HEK293 (cell line): ENCODE measurements around the gene ASPHD1.

ENCODE experiments used
- CTCF ChIA-PET: fragments of 350-600 bp; formaldehyde crosslinking; extraction: SDS; loops from one replicate; lab custom pipeline; 2021; ENCODE audit warnings: antibody characterized with exemption; lab: Yijun Ruan, JAX
- POLR2A ChIA-PET: fragments of 300-600 bp; formaldehyde crosslinking; extraction: SDS; loops from one replicate; lab custom pipeline; 2020; ENCODE audit warnings: antibody characterized with exemption, inconsistent platforms; lab: Yijun Ruan, JAX
- H3K27ac ChIP-seq: fragments of 200-500 bp; sonication (Bioruptor generic); 2 replicates; pipeline ENCODE4 v1.5.1; 2014; ENCODE audit warnings: low read depth, low read length, control low read depth, inconsistent platforms; ENCODE audit errors: extremely low read depth
- H3K36me3 ChIP-seq, 2 experiments: fragments of 200-500 bp in 1 of 2; sonication (Bioruptor generic) in 1 of 2; 1 replicate in 1 of 2; 2 replicates in 1 of 2; pipeline ENCODE4 v1.5.1; 2014 to 2017; ENCODE audit warnings: inconsistent platforms in 2 of 2, low read length in 2 of 2; ENCODE audit not compliant: control insufficient read depth in 2 of 2, insufficient read depth in 1 of 2
- H3K4me1 ChIP-seq: fragments of 200-500 bp; sonication (Bioruptor generic); 2 replicates; pipeline ENCODE4 v1.5.1; 2014; ENCODE audit warnings: mild to moderate bottlenecking, low read length, inconsistent platforms; ENCODE audit not compliant: control insufficient read depth, insufficient read depth
- H3K4me3 ChIP-seq: 2 replicates; pipeline ENCODE4 v1.5.1; 2011; ENCODE audit warnings: low read depth, mild to moderate bottlenecking, control low read depth, low read length, moderate library complexity
- H3K9me3 ChIP-seq: fragments of 200-500 bp; sonication (Bioruptor generic); 2 replicates; pipeline ENCODE4 v1.5.1; 2014; ENCODE audit warnings: low read depth, low read length, inconsistent platforms; ENCODE audit not compliant: control insufficient read depth, insufficient read depth
- BCL6B ChIP-seq: fragments of 450-650 bp; formaldehyde crosslinking; IDR thresholded peaks from 2 replicates; pipeline ENCODE4 v1.5.1; 2017; ENCODE audit warnings: missing biosample characterization, missing genetic modification characterization
- KLF9 ChIP-seq: fragments of 450-650 bp; formaldehyde crosslinking; IDR thresholded peaks from 2 replicates; pipeline ENCODE4 v1.5.1; 2016; ENCODE audit warnings: missing biosample characterization, missing genetic modification characterization, low read depth
- PATZ1 ChIP-seq: fragments of 450-650 bp; formaldehyde crosslinking; IDR thresholded peaks from 2 replicates; pipeline ENCODE4 v1.5.1; 2016; ENCODE audit warnings: missing biosample characterization, missing genetic modification characterization
- REPIN1 ChIP-seq: fragments of 450-650 bp; formaldehyde crosslinking; IDR thresholded peaks from 2 replicates; pipeline ENCODE4 v1.5.1; 2017; ENCODE audit warnings: missing biosample characterization, missing genetic modification characterization, low read depth
- SP2 ChIP-seq: fragments of 450-650 bp; formaldehyde crosslinking; IDR thresholded peaks from 2 replicates; pipeline ENCODE4 v1.5.1; 2016; ENCODE audit warnings: missing biosample characterization, missing genetic modification characterization
- SP3 ChIP-seq: fragments of 450-650 bp; formaldehyde crosslinking; IDR thresholded peaks from 2 replicates; pipeline ENCODE4 v1.5.1; 2016; ENCODE audit warnings: missing biosample characterization, missing genetic modification characterization
- TRIM28 ChIP-seq: IDR thresholded peaks from 2 replicates; pipeline ENCODE4 v1.6.1; 2011; ENCODE audit warnings: low read length, control low read depth, borderline replicate concordance
- ZBTB10 ChIP-seq: fragments of 450-650 bp; formaldehyde crosslinking; IDR thresholded peaks from 2 replicates; pipeline ENCODE4 v1.5.1; 2016; ENCODE audit warnings: missing biosample characterization, missing genetic modification characterization
- ZBTB20 ChIP-seq: fragments of 450-650 bp; formaldehyde crosslinking; IDR thresholded peaks from 2 replicates; pipeline ENCODE4 v1.5.1; 2016; ENCODE audit warnings: missing biosample characterization, missing genetic modification characterization
- ZBTB48 ChIP-seq: fragments of 450-650 bp; formaldehyde crosslinking; IDR thresholded peaks from 2 replicates; pipeline ENCODE4 v1.5.1; 2016; ENCODE audit warnings: missing biosample characterization, missing genetic modification characterization
- ZNF10 ChIP-seq: fragments of 450-650 bp; formaldehyde crosslinking; IDR thresholded peaks from 2 replicates; pipeline ENCODE4 v1.5.1; 2017; ENCODE audit warnings: missing biosample characterization, missing genetic modification characterization
- ZNF133 ChIP-seq: fragments of 450-650 bp; formaldehyde crosslinking; IDR thresholded peaks from 2 replicates; pipeline ENCODE4 v1.5.1; 2016; ENCODE audit warnings: missing biosample characterization, missing genetic modification characterization
- ZNF211 ChIP-seq: fragments of 450-650 bp; formaldehyde crosslinking; IDR thresholded peaks from 2 replicates; pipeline ENCODE4 v1.5.1; 2016; ENCODE audit warnings: low read depth, missing biosample characterization, missing genetic modification characterization
- ZNF221 ChIP-seq: fragments of 450-650 bp; formaldehyde crosslinking; IDR thresholded peaks from 2 replicates; pipeline ENCODE4 v1.5.1; 2017; ENCODE audit warnings: missing biosample characterization, missing genetic modification characterization, borderline replicate concordance
- ZNF239 ChIP-seq: fragments of 450-650 bp; formaldehyde crosslinking; IDR thresholded peaks from 2 replicates; pipeline ENCODE4 v1.5.1; 2016; ENCODE audit warnings: missing biosample characterization, missing genetic modification characterization
- ZNF335 ChIP-seq: fragments of 450-650 bp; formaldehyde crosslinking; conservative IDR thresholded peaks from 2 replicates; pipeline ENCODE4 v1.5.1; 2016; ENCODE audit warnings: missing biosample characterization, missing genetic modification characterization
- ZNF362 ChIP-seq: fragments of 450-650 bp; formaldehyde crosslinking; IDR thresholded peaks from 2 replicates; pipeline ENCODE4 v1.5.1; 2016; ENCODE audit warnings: missing biosample characterization, missing genetic modification characterization
- ZNF391 ChIP-seq: fragments of 450-650 bp; formaldehyde crosslinking; IDR thresholded peaks from 2 replicates; pipeline ENCODE4 v1.5.1; 2016; ENCODE audit warnings: low read depth, missing biosample characterization, missing genetic modification characterization, borderline replicate concordance
- ZNF394 ChIP-seq: fragments of 450-650 bp; formaldehyde crosslinking; IDR thresholded peaks from 2 replicates; pipeline ENCODE4 v1.5.1; 2016; ENCODE audit warnings: missing biosample characterization, missing genetic modification characterization, mild to moderate bottlenecking, moderate library complexity, borderline replicate concordance
- ZNF398 ChIP-seq: fragments of 450-650 bp; formaldehyde crosslinking; IDR thresholded peaks from 2 replicates; pipeline ENCODE4 v1.5.1; 2017; ENCODE audit warnings: missing biosample characterization, missing genetic modification characterization
- ZNF426 ChIP-seq: fragments of 450-650 bp; formaldehyde crosslinking; IDR thresholded peaks from 2 replicates; pipeline ENCODE4 v1.5.1; 2017; ENCODE audit warnings: missing biosample characterization, missing genetic modification characterization, mild to moderate bottlenecking, inconsistent platforms, moderate library complexity
- ZNF473 ChIP-seq: fragments of 450-650 bp; formaldehyde crosslinking; IDR thresholded peaks from 2 replicates; pipeline ENCODE4 v1.5.1; 2017; ENCODE audit warnings: missing biosample characterization, missing genetic modification characterization
- ZNF530 ChIP-seq: fragments of 450-650 bp; formaldehyde crosslinking; IDR thresholded peaks from 2 replicates; pipeline ENCODE4 v1.5.1; 2016; ENCODE audit warnings: low read depth, missing biosample characterization, missing genetic modification characterization
- ZNF585B ChIP-seq: fragments of 450-650 bp; formaldehyde crosslinking; IDR thresholded peaks from 2 replicates; pipeline ENCODE4 v1.5.1; 2016; ENCODE audit warnings: missing biosample characterization, missing genetic modification characterization
- ZNF664 ChIP-seq: fragments of 450-650 bp; formaldehyde crosslinking; IDR thresholded peaks from 2 replicates; pipeline ENCODE4 v1.5.1; 2016; ENCODE audit warnings: missing biosample characterization, missing genetic modification characterization
- ZNF768 ChIP-seq: fragments of 450-650 bp; formaldehyde crosslinking; IDR thresholded peaks from 2 replicates; pipeline ENCODE4 v1.5.1; 2018; ENCODE audit warnings: missing biosample characterization, mild to moderate bottlenecking, missing genetic modification characterization
- ZNF792 ChIP-seq: fragments of 450-650 bp; formaldehyde crosslinking; IDR thresholded peaks from 2 replicates; pipeline ENCODE4 v1.5.1; 2016; ENCODE audit warnings: missing biosample characterization, missing genetic modification characterization
- ZNF830 ChIP-seq: fragments of 450-650 bp; IDR thresholded peaks from 2 replicates; pipeline ENCODE4 v1.5.0; 2018; ENCODE audit warnings: missing biosample characterization, missing genetic modification characterization, low read depth, mild to moderate bottlenecking, moderate library complexity
- ZNF843 ChIP-seq: fragments of 450-650 bp; formaldehyde crosslinking; IDR thresholded peaks from 2 replicates; pipeline ENCODE4 v1.5.1; 2016; ENCODE audit warnings: missing biosample characterization, missing genetic modification characterization

ASPHD1 gene

GRCh38 chr16:29925105-29925756 lies 24.9 kb downstream of the ASPHD1 start:
- Histone ChIP-seq H3K9me3 (no peaks in the 10 kb centered on the region), H3K4me1 (peaks cover 4% of the 10 kb centered on the region; the same call in 1 of the 2 replicates), H3K36me3 (peaks cover 5 to 26% of the 10 kb centered on the region in 2 experiments), H3K27ac (peak overlapping the region; percentile 14; the same call in 1 of the 2 replicates), H3K4me3 (peak overlapping the region; percentile 97)
- POLR2A ChIA-PET, result interaction anchor here (0.7 to 5.3 kb wide), 17 partner anchors 9 to 152 kb away, joined by 3 to 58 read pairs (median 8); partner anchors contain the start of genes HIRIP3, MAZ, SEZ6L2 and TAOK2
- CTCF ChIA-PET, result interaction anchor here (0.6 to 1.8 kb wide), 5 partner anchors 9 to 106 kb away, joined by 3 to 8 read pairs (median 5); no protein-coding TSS in a partner anchor
- TF ChIP-seq ZNF239 (tag by site-specific recombination) (no peak), ZNF394 (tag by site-specific recombination) (no peak), ZNF530 (no peak), ZNF133 (tag by site-specific recombination) (no peak), ZBTB20 (tag by site-specific recombination) (peak; percentile 63), ZNF843 (tag by site-specific recombination) (no peak), BCL6B (tag by site-specific recombination) (no peak), ZNF362 (tag by site-specific recombination) (no peak), SP3 (no peak), ZNF211 (tag by site-specific recombination) (no peak), ZNF10 (no peak), ZBTB48 (tag by site-specific recombination) (0 out of 2 replicates have a peak, but pooled peaks have one; percentile 25), ZNF221 (tag by site-specific recombination) (no peak), ZNF830 (tag by site-specific recombination) (no peak), ZNF585B (tag by site-specific recombination) (no peak), ZBTB10 (tag by site-specific recombination) (no peak), ZNF391 (tag by site-specific recombination) (no peak), ZNF398 (tag by site-specific recombination) (peak; percentile 54), KLF9 (tag by site-specific recombination) (no peak), ZNF473 (tag by site-specific recombination) (no peak), ZNF335 (tag by site-specific recombination) (peak; percentile 9; the same call in 1 of the 2 replicates), ZNF792 (peak; percentile 5; the same call in 1 of the 2 replicates), SP2 (tag by site-specific recombination) (no peak), TRIM28 (no peak), REPIN1 (tag by site-specific recombination) (no peak), PATZ1 (tag by site-specific recombination) (peak; percentile 76; the same call in 1 of the 2 replicates), ZNF664 (tag by site-specific recombination) (no peak), ZNF426 (tag by site-specific recombination) (no peak), ZNF768 (tag by site-specific recombination) (no peak)
